SK-MEL-5 (cell line): Measurements from ENCODE around the gene FGFBP3. TPM values are rescaled to one million over a fixed set of nuclear protein-coding genes. Genes with fewer than 3 reads are reported as not detected.

ENCODE experiments used
- DNase-seq: peaks from one replicate; pipeline ENCODE4 v3.0.0-alpha.2; 2016; ENCODE audit warnings: low read depth, low spot score
- in situ Hi-C: cut with HindIII; loops from 2 replicates; pipeline ENCODE4 v1.10.0; 2016; ENCODE audit warnings: low sequenced_read_pairs, high pct_unique_total_duplicates, low pct_unique_long_range_greater_than_20kb
- polyA plus RNA-seq, 2 experiments: library from polyadenylated mRNA; depleted of rRNA; stranded (reverse); fragments of >200 nt; gene quantifications; 2 replicates each; pipeline ENCODE4 v1.2.3, GENCODE V29; 2015
- total RNA-seq: library from RNA; depleted of rRNA; stranded (reverse); fragments of >200 nt; shearing (Covaris generic); gene quantifications from 2 replicates; pipeline ENCODE4 v1.2.3, GENCODE V29; 2014; rRNA removed

The FGFBP3 gene
- 0.72 and 0.74 TPM in 2 replicates for total RNA-seq
- 2.1 and 2.8 TPM in 2 replicates for polyA plus RNA-seq (2015; cell fraction: cytosol; rRNA removed)
- polyA plus RNA-seq (2015; cell fraction: nucleus; rRNA removed): 0.93 and 1.5 TPM in 2 replicates

- DNase-seq: peak; percentile 51
- in situ Hi-C loops: no loop called here
Observed at GRCh38 chr10:91909117-91909677, at the start of gene FGFBP3. TSS of gene FGFBP3 (minus strand) at chr10:91909486. CDS start at chr10:91908969, 517 bp downstream.

GRCh38 chr10:91957091-91957490 lies 47.8 kb upstream of the FGFBP3 start:
- no peak for DNase-seq
- in situ Hi-C loops: no loop called here

- in situ Hi-C loops: no loop called here
Observed at GRCh38 chr10:91955114-91955513, 45.8 kb upstream of the FGFBP3 start.

GRCh38 chr10:91953600-91954160 lies 44.4 kb upstream of the FGFBP3 start:
- in situ Hi-C loops: no loop called here
- no peak for DNase-seq

More at GRCh38 chr10:91955114-91955513, 45.8 kb upstream of the FGFBP3 start:
- no peak for DNase-seq

- in situ Hi-C loops: no loop called here
- DNase-seq: no peak
Observed at GRCh38 chr10:91944880-91945630, 35.8 kb upstream of the FGFBP3 start.

GRCh38 chr10:91941426-91941825 lies 32.1 kb upstream of the FGFBP3 start:
- in situ Hi-C loops: no loop called here
- no peak for DNase-seq

GRCh38 chr10:91939653-91940052 lies 30.4 kb upstream of the FGFBP3 start:
- no peak for DNase-seq
- in situ Hi-C loops: no loop called here

GRCh38 chr10:91935886-91936285 lies 26.6 kb upstream of the FGFBP3 start:
- no peak for DNase-seq
- in situ Hi-C loops: no loop called here

GRCh38 chr10:91932737-91933136 lies 23.5 kb upstream of the FGFBP3 start:
- in situ Hi-C loops: no loop called here
- no peak for DNase-seq

GRCh38 chr10:91931526-91932190 lies 22.4 kb upstream of the FGFBP3 start:
- in situ Hi-C loops: no loop called here
- DNase-seq: no peak

GRCh38 chr10:91930939-91931338 lies 21.7 kb upstream of the FGFBP3 start:
- in situ Hi-C loops: no loop called here
- DNase-seq: no peak

GRCh38 chr10:91925022-91925320 lies 15.7 kb upstream of the FGFBP3 start:
- in situ Hi-C loops: no loop called here
- no peak for DNase-seq

GRCh38 chr10:91924212-91925021 lies 15.1 kb upstream of the FGFBP3 start:
- in situ Hi-C loops: no loop called here
- DNase-seq: no peak

GRCh38 chr10:91923371-91924211 lies 14.3 kb upstream of the FGFBP3 start, which contains the start of gene BTAF1:
TSS of gene BTAF1 (plus strand) at chr10:91923770. CDS start at chr10:91924077, 307 bp downstream.
- in situ Hi-C loops: no loop called here
- DNase-seq: peak; percentile 89

- no peak for DNase-seq
- in situ Hi-C loops: no loop called here
Observed at GRCh38 chr10:91919651-91920050, 10.4 kb upstream of the FGFBP3 start.

GRCh38 chr10:91910467-91910866 lies 1.2 kb upstream of the FGFBP3 start:
- in situ Hi-C loops: no loop called here
- no peak for DNase-seq
